Middle frontal gyrus (tissue), 1 donor: ENCODE measurements around the gene ZMAT5.
A peak's percentile ranks its signal among the peaks of the same experiment; 100 is the strongest.

Experiments used
- DNase-seq: peaks from one replicate; pipeline ENCODE4 v3.0.0-alpha.2; 2015; ENCODE audit warnings: low spot score; ENCODE audit errors: extremely low spot score

Gene ZMAT5

GRCh38 chr22:29732883-29733282 lies 33.9 kb downstream of the ZMAT5 start:
- DNase-seq: no peak

GRCh38 chr22:29731058-29731850 lies 35.6 kb downstream of the ZMAT5 start:
- DNase-seq: no peak

GRCh38 chr22:29729161-29729560 lies 37.6 kb downstream of the ZMAT5 start:
- no peak for DNase-seq

- no peak for DNase-seq
Measured at GRCh38 chr22:29727131-29727523, 39.7 kb downstream of the ZMAT5 start.

- no peak for DNase-seq
Measured at GRCh38 chr22:29726512-29727130, 40.2 kb downstream of the ZMAT5 start.

GRCh38 chr22:29726106-29726505 lies 40.7 kb downstream of the ZMAT5 start:
- no peak for DNase-seq

GRCh38 chr22:29724843-29725242 lies 42.0 kb downstream of the ZMAT5 start:
- no peak for DNase-seq

- DNase-seq: no peak
Measured at GRCh38 chr22:29723766-29724165, 43.0 kb downstream of the ZMAT5 start.

GRCh38 chr22:29722587-29722986 lies 44.2 kb downstream of the ZMAT5 start:
- DNase-seq: no peak

- DNase-seq: no peak
Measured at GRCh38 chr22:29722151-29722550, 44.7 kb downstream of the ZMAT5 start.

- DNase-seq: no peak
Measured at GRCh38 chr22:29720811-29721323, 45.9 kb downstream of the ZMAT5 start.

GRCh38 chr22:29719899-29720645 lies 46.7 kb downstream of the ZMAT5 start, which contains the start of gene CABP7:
CABP7 (plus strand) TSS chr22:29720003; CDS start chr22:29720425, 422 bp downstream.
- DNase-seq: no peak

GRCh38 chr22:29718949-29719898 lies 47.6 kb downstream of the ZMAT5 start:
- no peak for DNase-seq

- DNase-seq: no peak
Measured at GRCh38 chr22:29717789-29718188, 49.0 kb downstream of the ZMAT5 start.

GRCh38 chr22:29716814-29717545 lies 49.8 kb downstream of the ZMAT5 start:
- DNase-seq: peak; percentile 22

GRCh38 chr22:29715705-29716104 lies 51.1 kb downstream of the ZMAT5 start:
- DNase-seq: no peak

GRCh38 chr22:29715240-29715639 lies 51.6 kb downstream of the ZMAT5 start:
- DNase-seq: no peak

GRCh38 chr22:29713156-29713727 lies 53.6 kb downstream of the ZMAT5 start:
- DNase-seq: no peak

- no peak for DNase-seq
Measured at GRCh38 chr22:29712119-29712518, 54.7 kb downstream of the ZMAT5 start.
